Left ventricle myocardium inferior (tissue), 1 donor: ENCODE results near the gene FANCF. TPM values are rescaled to one million over a fixed set of nuclear protein-coding genes. Genes with fewer than 3 reads are reported as not detected.
"Not testable (repeated sequence)": the region's sequence is repeated elsewhere in the genome, so short reads cannot be mapped to it uniquely, and the experiment has no call there.

Source experiments
- DNase-seq: peaks from one replicate; pipeline ENCODE4 v3.0.0-alpha.2; 2020
- H3K27ac ChIP-seq: fragments of 200-600 bp; replicated peaks from 2 replicates; pipeline ENCODE4 v1.8.0; 2021
- H3K27me3 ChIP-seq: fragments of 200-600 bp; 2 replicates; pipeline ENCODE4 v1.8.0; 2021; ENCODE audit warnings: low read depth
- H3K36me3 ChIP-seq: fragments of 200-600 bp; 2 replicates; pipeline ENCODE4 v1.8.0; 2021
- H3K4me1 ChIP-seq: fragments of 200-600 bp; 2 replicates; pipeline ENCODE4 v1.8.0; 2021
- H3K4me3 ChIP-seq: fragments of 200-600 bp; 2 replicates; pipeline ENCODE4 v1.8.0; 2021; ENCODE audit warnings: mild to moderate bottlenecking, moderate library complexity
- H3K9me3 ChIP-seq: fragments of 200-600 bp; replicated peaks from 2 replicates; pipeline ENCODE4 v1.8.0; 2021
- CTCF ChIP-seq: fragments of 200-600 bp; IDR thresholded peaks from 2 replicates; pipeline ENCODE4 v1.8.0; 2021; ENCODE audit warnings: antibody characterized with exemption, mild to moderate bottlenecking, borderline replicate concordance
- intact Hi-C: fragments of 100-400 bp; cut with micrococcal nuclease; formaldehyde crosslinking; loops from one replicate; pipeline ENCODE4 v1.11.0; 2022
- total RNA-seq: library from RNA; stranded (reverse); fragmentation: NEBNext Ultra II Directional; extraction: Animal tissue kit (Norgen Biotek cat#: 25700); gene quantifications from one replicate; pipeline ENCODE4 v1.2.1, GENCODE V29; 2021
- donor health status: DM: no; HTN: yes; CAD: no; lungs with severe emphysema.

The FANCF gene
- total RNA-seq, 1 donor from 2014 or later: 5.3 TPM

DNA sequence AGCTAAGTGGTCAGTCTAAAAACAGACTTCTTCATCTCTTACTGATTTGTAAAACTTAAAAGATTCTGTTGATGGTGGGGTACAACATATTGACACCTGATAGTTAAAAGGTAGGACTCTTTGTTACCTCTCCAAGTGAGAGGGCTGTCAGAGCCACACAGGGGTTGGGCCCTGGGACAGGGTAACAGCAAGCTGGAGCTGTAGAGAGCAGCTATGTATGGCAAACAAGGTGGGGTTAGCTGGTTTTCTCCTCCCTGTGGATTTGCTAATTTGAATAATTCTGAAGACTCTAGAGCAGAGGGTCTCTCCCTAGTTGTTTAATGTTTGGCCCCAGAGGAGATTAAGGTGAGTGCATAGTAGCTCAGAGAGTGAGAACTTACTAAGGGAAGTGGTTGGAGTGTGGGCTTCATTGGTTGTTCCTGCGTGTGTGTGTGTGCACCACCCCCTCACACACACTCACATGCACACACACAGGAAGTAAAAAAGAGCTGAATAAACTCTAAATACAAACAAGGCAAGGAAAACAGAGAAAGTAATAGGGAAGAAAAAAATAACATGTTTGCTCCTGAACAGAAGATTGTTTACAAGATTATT is 31.6 kb upstream of the FANCF start:
- Histone ChIP-seq H3K9me3 (no peaks in the 10 kb centered on the region), H3K36me3 (no peaks in the 10 kb centered on the region), H3K27ac (no peak overlapping the region), H3K27me3 (no peaks in the 10 kb centered on the region), H3K4me1 (no peaks in the 10 kb centered on the region), H3K4me3 (no peak overlapping the region)
- no peak for DNase-seq
- intact Hi-C loops: no loop called here
- no peak for TF ChIP-seq CTCF

DNA sequence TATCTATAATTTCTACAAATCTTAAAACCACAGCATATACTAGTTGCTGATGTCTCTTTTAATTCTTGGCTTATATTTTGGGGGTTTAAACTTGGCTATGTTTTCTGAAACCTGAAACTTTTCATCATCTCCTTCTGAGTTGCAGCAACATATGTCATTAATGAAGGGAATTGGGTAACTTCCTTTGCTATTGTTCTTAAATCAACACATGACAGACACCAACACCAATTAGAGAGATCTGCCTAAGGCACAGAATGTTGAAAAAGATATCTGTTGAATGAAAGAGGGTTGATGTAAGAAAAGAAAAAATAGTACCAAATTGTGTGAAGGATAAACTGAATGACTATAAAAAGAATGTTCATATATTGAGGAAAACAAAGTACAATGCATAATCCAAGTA is 30.5 kb upstream of the FANCF start:
- no peak for TF ChIP-seq CTCF
- intact Hi-C loops: no loop called here
- no peaks in the 10 kb centered on the region for H3K27me3 ChIP-seq

GRCh38 chr11:22652346-22652745 is 26.7 kb upstream of the FANCF start:
- H3K9me3 ChIP-seq, intact Hi-C loops, H3K36me3 ChIP-seq, H3K27me3 ChIP-seq, H3K4me1 ChIP-seq, H3K27ac ChIP-seq, DNase-seq, H3K4me3 ChIP-seq: not testable (repeated sequence)

More for the DNA sequence above, 30.5 kb upstream of the FANCF start:
- DNase-seq: no peak
- Histone ChIP-seq H3K36me3 (no peaks in the 10 kb centered on the region), H3K4me3 (no peak overlapping the region), H3K9me3 (no peaks in the 10 kb centered on the region), H3K27ac (no peak overlapping the region), H3K4me1 (no peaks in the 10 kb centered on the region)

DNA sequence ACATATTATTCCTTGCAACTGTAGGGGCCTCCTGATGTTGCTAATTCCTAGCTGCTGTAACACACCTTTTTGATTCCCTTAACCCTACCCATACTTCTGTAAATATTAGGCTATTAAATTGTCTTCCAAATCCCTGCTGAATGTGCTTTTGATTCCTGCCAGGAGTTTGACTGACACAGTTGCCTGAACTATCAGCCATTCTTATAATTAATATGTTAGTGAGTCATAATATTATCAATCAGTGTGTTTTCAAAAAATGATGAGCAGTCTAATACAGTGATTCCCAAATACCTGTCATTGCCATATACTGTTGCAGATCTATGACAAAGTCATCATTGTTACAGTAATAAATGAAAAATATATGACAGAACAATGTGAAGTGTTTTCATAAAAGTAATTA is 15.9 kb upstream of the FANCF start:
- DNase-seq: no peak
- intact Hi-C loops: no loop called here
- H3K4me3 ChIP-seq: no peak overlapping the region
- no peaks in the 10 kb centered on the region for H3K36me3 ChIP-seq
- H3K4me1 ChIP-seq: no peaks in the 10 kb centered on the region
- no peaks in the 10 kb centered on the region for H3K9me3 ChIP-seq
- H3K27ac ChIP-seq: no peak overlapping the region
- no peaks in the 10 kb centered on the region for H3K27me3 ChIP-seq
- no peak for TF ChIP-seq CTCF

DNA sequence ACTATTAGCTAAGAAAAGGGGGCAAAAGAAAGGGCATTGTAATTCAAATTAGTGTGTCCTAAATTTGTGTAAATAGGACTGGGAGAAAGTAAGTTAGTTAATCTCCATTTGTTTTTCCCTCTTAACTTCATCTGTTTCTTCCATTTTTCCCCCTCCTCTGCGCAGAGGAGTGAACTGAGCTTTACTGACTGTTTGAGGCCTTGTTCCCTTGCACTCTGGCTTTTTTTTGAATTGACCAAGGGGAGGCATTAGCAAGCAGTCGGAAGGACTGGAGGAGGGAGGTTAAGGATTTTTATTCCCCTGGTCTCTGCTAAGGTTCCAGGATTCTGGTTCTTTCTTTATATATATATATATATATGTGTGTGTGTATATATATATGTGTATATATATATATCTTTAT is 15.2 kb upstream of the FANCF start:
- H3K27ac ChIP-seq: no peak overlapping the region
- no peak overlapping the region for H3K4me3 ChIP-seq
- no peak for TF ChIP-seq CTCF
- H3K27me3 ChIP-seq: no peaks in the 10 kb centered on the region
- H3K4me1 ChIP-seq: no peaks in the 10 kb centered on the region
- H3K36me3 ChIP-seq: no peaks in the 10 kb centered on the region
- intact Hi-C loops: no loop called here
- DNase-seq: no peak
- no peaks in the 10 kb centered on the region for H3K9me3 ChIP-seq

GRCh38 chr11:22635689-22636088 is 10.1 kb upstream of the FANCF start:
- no peak for TF ChIP-seq CTCF
- H3K27ac ChIP-seq: no peak overlapping the region
- intact Hi-C loops: no loop called here

More at GRCh38 chr11:22635689-22636088, 10.1 kb upstream of the FANCF start:
- Histone ChIP-seq H3K9me3 (no peaks in the 10 kb centered on the region), H3K4me1 (peaks cover 5% of the 10 kb centered on the region), H3K4me3 (no peak overlapping the region), H3K36me3 (no peaks in the 10 kb centered on the region), H3K27me3 (no peaks in the 10 kb centered on the region)
- DNase-seq: no peak
